Lower leg skin (tissue), 4 donors: ENCODE data around the gene MYMX. TPM values are rescaled to one million over a fixed set of nuclear protein-coding genes. Genes with fewer than 3 reads are reported as not detected.

Experiments
- DNase-seq, 2 donors: peaks; one replicate each; pipeline ENCODE4 v3.0.0-alpha.2; 2019; ENCODE audit warnings: low spot score in 2 of 2
- H3K4me3 ChIP-seq: fragments of 200-600 bp; sonication (generic); 2 replicates; pipeline ENCODE4 v1.5.1; 2017; ENCODE audit warnings: mild to moderate bottlenecking, low read depth; ENCODE audit not compliant: poor library complexity, severe bottlenecking
- CTCF ChIP-seq, 3 donors: fragments of 450-650 bp; IDR thresholded peaks; one replicate each; pipeline ENCODE4 v1.5.1; 2016; ENCODE audit warnings: antibody characterized with exemption in 3 of 3, mild to moderate bottlenecking in 3 of 3, moderate library complexity in 2 of 3
- POLR2A ChIP-seq, 2 donors: fragments of 450-650 bp; IDR thresholded peaks; one replicate each; pipeline ENCODE4 v1.6.1; 2016 to 2017; ENCODE audit warnings: antibody characterized with exemption in 2 of 2, mild to moderate bottlenecking in 1 of 2, moderate library complexity in 1 of 2
- WGBS, 2 donors: methylation state at CpG; one replicate each; pipeline ENCODE4 v1.1.5; 2018; 5-methylcytosine and 5-hydroxymethylcytosine counted together
- intact Hi-C: fragments of 100-400 bp; cut with DNase I; formaldehyde crosslinking; loops from one replicate; pipeline ENCODE4 v1.15.0; 2023; ENCODE audit warnings: low total_unique reads
- total RNA-seq, 4 donors: library from RNA; depleted of rRNA; stranded (reverse); fragments of >200 nt; gene quantifications; one replicate each; pipeline ENCODE4 v1.1.0, GENCODE V29; 2016

Gene MYMX
- total RNA-seq, 4 donors from 2014 or later, result 0.69 TPM; not detected in 3

GRCh38 chr6:44253307-44254101 is 36.8 kb downstream of the MYMX start:
- intact Hi-C loops, result no loop called here
- H3K4me3 ChIP-seq, result no peak overlapping the region
- 68 to 70% methylated on average over 10 of the region's 10 CpGs for WGBS, 2 donors
- TF ChIP-seq POLR2A (IDR thresholded peaks at IDR 0.05), result no peak
- no peak for DNase-seq

- intact Hi-C loops, result loop anchor here (5.0 kb wide), 1 partner anchor 82 kb away; no protein-coding TSS in a partner anchor
- H3K4me3 ChIP-seq, result no peak overlapping the region
- 78 to 84% methylated on average over 12 of the region's 12 CpGs for WGBS, 2 donors
- TF ChIP-seq POLR2A (IDR thresholded peaks at IDR 0.05) (no peak), CTCF (IDR thresholded peaks at IDR 0.05) (no peak)
- DNase-seq, result no peak
These were observed 37.7 kb downstream of the MYMX start for GRCh38 chr6:44254191-44255104.

GRCh38 chr6:44255105-44255808 is 38.5 kb downstream of the MYMX start:
- no peak for TF ChIP-seq POLR2A (IDR thresholded peaks at IDR 0.05)
- no peak for TF ChIP-seq CTCF (IDR thresholded peaks at IDR 0.05)
- WGBS, 2 donors, result 59 to 64% methylated on average over 16 of the region's 16 CpGs
- no peak overlapping the region for H3K4me3 ChIP-seq
- intact Hi-C loops, result loop anchor here (5.0 kb wide), 1 partner anchor 83 kb away; no protein-coding TSS in a partner anchor
- DNase-seq, result no peak

GRCh38 chr6:44255871-44256774 is 39.4 kb downstream of the MYMX start:
- DNase-seq, result no peak
- peak overlapping the region; percentile 81 for H3K4me3 ChIP-seq
- intact Hi-C loops, result loop anchor here (5.0 kb wide), 1 partner anchor 84 kb away; no protein-coding TSS in a partner anchor
- TF ChIP-seq POLR2A (IDR thresholded peaks at IDR 0.05) (no peak), CTCF (IDR thresholded peaks at IDR 0.05) (no peak)
- WGBS, 2 donors, result 18 to 24% methylated on average over 15 of the region's 15 CpGs

- no peak for DNase-seq
- peak overlapping the region; percentile 81 for H3K4me3 ChIP-seq
- TF ChIP-seq CTCF (IDR thresholded peaks at IDR 0.05) (no peak), POLR2A (IDR thresholded peaks at IDR 0.05) (no peak)
- WGBS, 2 donors, result 0 to 2% methylated on average over 9 of the region's 12 CpGs
- intact Hi-C loops, result loop anchor here (5.0 kb wide), 1 partner anchor 84 kb away; no protein-coding TSS in a partner anchor
These were observed 40.0 kb downstream of the MYMX start for GRCh38 chr6:44256775-44257024.
